Heart left ventricle (tissue), 13 donors: ENCODE results near the gene PCNX1.

Experiments
- CTCF ChIP-seq, 12 donors: fragments of 200-600 bp; sonication (generic) in 4 of 12; IDR thresholded peaks; one replicate each; pipeline versions ENCODE4 v1.5.0 to v1.8.0; 2018 to 2022; ENCODE audit warnings: antibody characterized with exemption in 12 of 12, mild to moderate bottlenecking in 5 of 12
- POLR2A ChIP-seq, 2 donors: fragments of 450-650 bp; IDR thresholded peaks; one replicate each; pipeline ENCODE4 v1.6.1; 2017; ENCODE audit warnings: antibody characterized with exemption in 2 of 2, mild to moderate bottlenecking in 2 of 2, moderate library complexity in 2 of 2
- donor health status: ischemic (EF 13 %, LVEDD 7.1; RV severe dilation, severe dysfunction).
- donor health status: DM: no; HTN: yes; CAD: no.
- donor health status: DM: no; HTN: no; CAD: no.
- donor health status: ischemic (EF 25% LVEDD 6.9; RV normal size, moderate dysfunction).
- donor health status: ischemic (EF 25% LVEDD 5.7; RV mildly dilated, moderate dysfunction).
- donor health status: ischemic (EF 35%, LVEDD 5.7; RV mildly dilated, moderate dysfunction).
- donor health status: nonischemic (EF 11% LVEDD 7.7; RV severe dilation, severe dysfunction).
- donor health status: DM: yes; HTN: yes; CAD: no.
- donor health status: PGD.
- donor health status: ischemic (EF 29% LVEDD 5.4; RV normal size, mild dysfunction).
- donor health status: nonischemic (EF 23%, LVEDD 6.1; RV moderate dilation, normal function).

- no peak for TF ChIP-seq POLR2A (IDR thresholded peaks at IDR 0.05)
- TF ChIP-seq CTCF (IDR thresholded peaks at IDR 0.05): no peak
Observed at GRCh38 chr14:70924521-70924920, 17.3 kb downstream of the PCNX1 start.
